ENCODE data around the gene CEBPB.

GRCh38 chr20:50186987-50187402, 3.6 kb upstream of the CEBPB start:
- no peak for TF ChIP-seq CTCF (IDR thresholded peaks at IDR 0.05; ENCODE audit: low read depth, low read length, poor library complexity, severe bottlenecking)
- TF ChIP-seq EZH2phosphoT487 (IDR thresholded peaks at IDR 0.05; ENCODE audit: borderline replicate concordance, low read length): no peak
